GM10248 (cell line): ENCODE results near the gene OTP.

ENCODE experiments used
- CTCF ChIA-PET: fragments of 300-600 bp; sonication (Branson Sonifier 250); formaldehyde crosslinking; extraction: SDS; loops from one replicate; lab custom pipeline; 2021; ENCODE audit warnings: antibody characterized with exemption; lab: Yijun Ruan, JAX
- POLR2A ChIA-PET: fragments of 350-650 bp; sonication (Branson Sonifier 250); formaldehyde crosslinking; extraction: SDS; loops from one replicate; lab custom pipeline; 2020; ENCODE audit warnings: antibody characterized with exemption; lab: Yijun Ruan, JAX
- DNase-seq: peaks from one replicate; pipeline ENCODE4 v3.0.0; 2012; ENCODE audit errors: extremely low spot score
- CTCF ChIP-seq: IDR thresholded peaks from 2 replicates; pipeline ENCODE4 v1.5.1; 2012; ENCODE audit warnings: mild to moderate bottlenecking, low read depth; ENCODE audit errors: extremely low read depth, missing control alignments, control extremely low read depth

OTP gene

DNA sequence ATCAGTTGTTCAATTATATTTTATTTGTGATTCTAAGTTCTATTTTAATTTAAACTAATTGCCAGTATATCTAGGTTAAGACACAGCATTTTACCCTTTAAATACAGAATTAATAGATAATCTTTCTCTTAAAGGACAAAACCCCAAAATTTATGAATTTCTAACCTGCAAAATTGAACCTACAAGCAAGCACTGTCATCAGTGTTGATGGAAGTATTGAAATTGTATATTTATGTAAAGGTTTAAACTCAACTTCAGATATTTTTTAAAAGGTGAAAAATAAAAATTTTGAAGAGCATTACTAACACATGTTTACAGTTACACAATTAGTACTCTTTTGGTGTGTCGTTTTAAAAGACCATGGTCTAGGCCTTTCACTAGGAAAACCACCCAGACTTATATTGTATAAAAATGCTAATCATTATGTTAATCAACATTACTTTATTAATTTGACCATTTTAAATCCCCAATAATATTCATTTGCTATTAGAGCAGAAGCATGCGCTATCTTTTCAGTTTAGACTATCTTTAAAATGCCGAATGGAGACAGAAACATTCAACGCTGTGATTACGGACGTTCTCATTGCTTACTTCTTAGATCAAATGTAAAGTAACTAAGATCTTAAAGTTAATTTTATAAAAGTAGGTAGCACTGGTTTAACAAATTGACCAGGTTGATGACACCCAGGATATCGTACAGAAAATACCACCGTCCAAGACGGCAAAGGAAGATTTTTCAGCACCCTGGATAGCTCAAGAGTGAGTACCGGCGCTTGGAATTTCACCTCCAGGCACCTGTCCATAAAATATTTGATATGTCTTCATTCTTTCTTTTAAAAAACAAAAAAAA is 3.2 kb downstream of the OTP start:
- ChIA-PET POLR2A (no interaction called here), CTCF (interaction anchor here (2.3 kb wide), 1 partner anchor 11 kb away, joined by 9 read pairs; no protein-coding TSS in a partner anchor)
- DNase-seq: no peak
- no peak for TF ChIP-seq CTCF

GRCh38 chr5:77633709-77634108 is 4.8 kb downstream of the OTP start:
- ChIA-PET POLR2A (no interaction called here), CTCF (no interaction called here)
- no peak for DNase-seq
- TF ChIP-seq CTCF: no peak

DNA sequence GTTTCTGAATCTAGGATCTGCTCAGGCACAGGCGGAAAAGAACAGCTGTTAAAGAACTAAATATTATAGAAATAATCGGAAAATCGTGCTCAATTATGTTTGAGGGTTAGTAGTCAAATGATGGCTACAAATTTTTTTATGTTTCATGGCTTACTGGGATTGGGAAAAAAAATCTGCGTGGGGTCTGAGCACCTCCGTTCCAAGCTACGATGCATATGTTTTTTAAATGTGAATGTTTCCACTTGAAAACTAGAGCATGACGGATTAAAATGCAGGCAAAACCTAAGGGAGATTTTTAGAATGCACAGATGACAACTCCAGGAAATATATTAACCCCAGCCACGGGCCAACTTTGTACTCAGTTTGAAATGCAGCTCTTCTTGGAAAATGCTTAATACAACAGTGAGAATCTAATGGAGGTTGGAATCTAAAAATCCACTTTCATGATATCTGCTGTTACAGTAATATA is 5.3 kb downstream of the OTP start:
- TF ChIP-seq CTCF: no peak
- POLR2A ChIA-PET: no interaction called here
- CTCF ChIA-PET: no interaction called here
- no peak for DNase-seq

- CTCF ChIA-PET: no interaction called here
- POLR2A ChIA-PET: no interaction called here
- no peak for TF ChIP-seq CTCF
- DNase-seq: no peak
These were observed 5.8 kb downstream of the OTP start for GRCh38 chr5:77632526-77633206.

GRCh38 chr5:77630114-77630680 is 8.3 kb downstream of the OTP start:
- DNase-seq: peak; percentile 86
- CTCF ChIA-PET: interaction anchor here (1.0 to 2.1 kb wide), 9 partner anchors 8 to 137 kb away, joined by 3 to 14 read pairs (median 3); no protein-coding TSS in a partner anchor
- POLR2A ChIA-PET: interaction anchor here (0.5 to 1.1 kb wide), 2 partner anchors 138 to 353 kb away, joined by 3 to 6 read pairs; partner anchors contain the start of gene WDR41
- peak; percentile 56 for TF ChIP-seq CTCF

DNA sequence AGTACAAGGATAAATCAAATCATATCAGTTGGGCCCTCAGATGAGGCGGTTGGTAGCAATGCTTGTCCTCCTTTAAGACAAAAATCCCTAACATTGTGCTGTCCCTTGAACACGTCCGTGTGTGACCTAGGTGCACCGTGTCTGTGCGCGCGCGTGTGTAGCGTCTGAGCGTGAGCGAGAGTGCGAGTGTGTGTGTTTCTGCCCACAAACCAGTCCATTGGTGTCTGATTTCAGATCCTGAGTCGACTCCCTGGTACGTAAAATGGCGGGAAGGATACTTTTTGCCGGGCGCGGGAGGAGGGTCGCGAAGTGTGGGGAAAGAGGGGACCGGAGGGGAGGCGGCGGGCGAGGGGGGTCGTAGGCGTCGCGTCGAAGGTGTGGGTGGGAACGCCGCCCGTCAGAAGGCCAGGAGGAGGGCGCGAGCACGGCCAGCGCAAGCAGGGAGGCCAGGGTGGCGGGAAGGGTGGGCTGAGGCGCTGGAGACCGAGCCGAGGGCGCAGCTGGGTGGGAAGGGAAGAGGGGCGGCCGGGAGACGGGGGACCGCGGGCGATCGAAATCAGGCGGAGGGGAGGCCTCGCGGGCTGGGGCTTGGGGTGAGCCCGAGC is 8.9 kb downstream of the OTP start:
- no peak for TF ChIP-seq CTCF
- POLR2A ChIA-PET: interaction anchor here (1.1 kb wide), 1 partner anchor 138 kb away, joined by 3 read pairs; the partner anchor contains the start of gene WDR41

More for the DNA sequence above, 8.9 kb downstream of the OTP start:
- CTCF ChIA-PET: interaction anchor here (1.0 to 2.1 kb wide), 4 partner anchors 11 to 136 kb away, joined by 3 to 14 read pairs (median 4); no protein-coding TSS in a partner anchor
- DNase-seq: no peak
